ENCODE measurements around the gene CTNNA3. TPM values are rescaled to one million over a fixed set of nuclear protein-coding genes. Genes with fewer than 3 reads are reported as not detected.

CTNNA3 gene
- total and polyA plus RNA-seq, 12 donors: 2.0 to 213 (median 171) TPM

DNA sequence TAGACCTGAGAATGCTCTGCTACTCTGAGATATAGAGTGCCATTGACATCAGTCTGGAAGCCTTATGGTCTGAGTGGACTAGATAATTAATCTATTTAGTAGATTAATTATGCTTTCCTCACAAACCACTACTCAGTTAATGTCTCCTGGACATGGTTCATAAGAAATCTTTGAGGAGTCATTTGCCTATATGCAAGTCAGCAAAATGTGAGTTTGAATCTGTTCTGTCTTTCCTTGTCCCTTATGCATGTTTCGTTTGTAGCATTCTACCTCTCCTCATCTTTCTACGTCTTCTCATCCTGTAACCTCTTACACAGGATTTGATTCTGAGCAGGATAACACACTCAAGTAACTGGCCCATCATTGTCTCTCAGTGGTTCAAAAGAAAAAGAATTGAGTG, 1505.6 kb downstream of the CTNNA3 start:
- Histone ChIP-seq H3K27ac (no peak overlapping the region), H3K4me1 (no peaks in the 10 kb centered on the region), H3K4me3 (no peak overlapping the region), H3K9me3 (no peaks in the 10 kb centered on the region), H3K36me3 (no peaks in the 10 kb centered on the region), H3K27me3 (no peaks in the 10 kb centered on the region)
- WGBS, 2 donors: 88 to 94% methylated on average over 2 of the region's 2 CpGs
- ATAC-seq (no peak), DNase-seq (no peak)
- intact Hi-C loops (cut with DNase I): no loop called here
- TF ChIP-seq, protein P1, sequence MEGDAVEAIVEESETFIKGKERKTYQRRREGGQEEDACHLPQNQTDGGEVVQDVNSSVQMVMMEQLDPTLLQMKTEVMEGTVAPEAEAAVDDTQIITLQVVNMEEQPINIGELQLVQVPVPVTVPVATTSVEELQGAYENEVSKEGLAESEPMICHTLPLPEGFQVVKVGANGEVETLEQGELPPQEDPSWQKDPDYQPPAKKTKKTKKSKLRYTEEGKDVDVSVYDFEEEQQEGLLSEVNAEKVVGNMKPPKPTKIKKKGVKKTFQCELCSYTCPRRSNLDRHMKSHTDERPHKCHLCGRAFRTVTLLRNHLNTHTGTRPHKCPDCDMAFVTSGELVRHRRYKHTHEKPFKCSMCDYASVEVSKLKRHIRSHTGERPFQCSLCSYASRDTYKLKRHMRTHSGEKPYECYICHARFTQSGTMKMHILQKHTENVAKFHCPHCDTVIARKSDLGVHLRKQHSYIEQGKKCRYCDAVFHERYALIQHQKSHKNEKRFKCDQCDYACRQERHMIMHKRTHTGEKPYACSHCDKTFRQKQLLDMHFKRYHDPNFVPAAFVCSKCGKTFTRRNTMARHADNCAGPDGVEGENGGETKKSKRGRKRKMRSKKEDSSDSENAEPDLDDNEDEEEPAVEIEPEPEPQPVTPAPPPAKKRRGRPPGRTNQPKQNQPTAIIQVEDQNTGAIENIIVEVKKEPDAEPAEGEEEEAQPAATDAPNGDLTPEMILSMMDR (IDR thresholded peaks at IDR 0.05): no peak

DNA sequence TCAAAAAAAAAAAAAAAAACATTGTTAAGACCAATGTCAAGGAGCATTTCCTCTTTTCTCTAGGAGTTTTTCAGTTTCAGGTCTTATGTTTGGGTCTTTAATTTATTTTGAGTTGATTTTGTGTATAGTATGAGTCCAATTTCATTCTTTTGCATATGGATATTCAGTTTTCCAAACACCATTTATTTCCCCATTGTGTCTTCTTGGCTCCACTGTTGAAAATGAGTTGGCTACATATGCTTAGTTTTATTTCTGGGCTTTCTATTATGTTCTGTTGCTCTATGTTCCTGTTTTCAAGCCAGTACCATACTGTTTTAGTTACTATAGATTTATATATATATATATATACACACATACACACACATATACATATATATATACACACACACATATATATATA, 1506.7 kb downstream of the CTNNA3 start:
- no peaks in the 10 kb centered on the region for H3K36me3 ChIP-seq
- H3K4me3 ChIP-seq: no peak overlapping the region
- H3K4me1 ChIP-seq: no peaks in the 10 kb centered on the region
- DNase-seq (no peak), ATAC-seq (no peak)
- intact Hi-C loops (cut with DNase I): loop anchor here in 1 of 10 donors (10.0 kb wide), 1 partner anchor 1454 kb away; no protein-coding TSS in a partner anchor
- TF ChIP-seq, protein P1 (IDR thresholded peaks at IDR 0.05): no peak
- no peak overlapping the region for H3K27ac ChIP-seq
- H3K27me3 ChIP-seq: no peaks in the 10 kb centered on the region
- no peaks in the 10 kb centered on the region for H3K9me3 ChIP-seq

DNA sequence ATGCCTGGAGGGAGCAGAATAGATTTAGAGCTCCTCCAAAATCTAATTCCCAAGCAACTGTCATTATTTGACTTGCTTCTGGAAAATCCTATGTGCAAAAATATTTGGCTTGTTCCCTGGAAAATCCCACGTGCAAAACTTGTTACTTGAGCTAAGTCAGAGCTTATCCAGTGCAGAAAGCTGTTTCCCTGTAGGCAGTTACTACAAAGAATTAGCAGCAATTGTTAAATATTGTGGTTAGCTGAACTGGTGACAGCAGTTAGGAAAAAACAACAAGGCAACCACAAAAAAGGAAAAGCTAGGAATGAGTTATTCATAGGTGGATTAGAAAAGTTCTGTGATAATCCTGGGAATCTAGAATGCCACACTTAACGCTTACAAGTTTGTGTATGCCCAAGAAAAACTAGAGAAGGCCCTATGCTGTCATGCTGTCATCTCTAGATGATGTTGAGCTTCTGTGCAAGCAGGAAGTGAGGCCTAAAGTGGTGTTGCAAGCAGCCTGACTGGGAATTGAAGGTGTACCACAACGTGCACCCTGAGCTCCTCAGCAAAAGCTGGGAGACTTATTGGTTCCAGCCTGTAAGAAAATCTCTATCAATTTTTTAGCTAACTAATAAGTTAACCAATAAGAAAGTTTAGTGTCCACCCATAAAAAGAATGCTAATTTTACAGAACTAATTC, 1508.8 kb downstream of the CTNNA3 start:
- intact Hi-C loops (cut with DNase I): loop anchor here in 1 of 10 donors (10.0 kb wide), 1 partner anchor 1452 kb away; no protein-coding TSS in a partner anchor

GRCh38 chr10:66183028-66183427, 1513.0 kb downstream of the CTNNA3 start:
- no peaks in the 10 kb centered on the region for H3K9me3 ChIP-seq
- peaks cover 0 to 4% (median 0%) of the 10 kb centered on the region in 9 donors for H3K4me1 ChIP-seq
- no peak overlapping the region for H3K27ac ChIP-seq
- TF ChIP-seq, protein P1 (IDR thresholded peaks at IDR 0.05): no peak
- WGBS, 2 donors: 87% methylated on average over 2 of the region's 2 CpGs
- no peaks in the 10 kb centered on the region for H3K36me3 ChIP-seq
- intact Hi-C loops (cut with DNase I): loop anchor here in 3 of 10 donors (5.0 to 10.0 kb wide), 3 partner anchors 749 to 1448 kb away; no protein-coding TSS in a partner anchor
- H3K4me3 ChIP-seq: no peak overlapping the region
- no peaks in the 10 kb centered on the region for H3K27me3 ChIP-seq
- DNase-seq (no peak), ATAC-seq (no peak)

More for the DNA sequence above, 1508.8 kb downstream of the CTNNA3 start:
- TF ChIP-seq, protein P1 (IDR thresholded peaks at IDR 0.05): no peak
- ATAC-seq (no peak), DNase-seq (no peak)
- no peak overlapping the region for H3K27ac ChIP-seq
- H3K9me3 ChIP-seq: no peaks in the 10 kb centered on the region
- H3K4me3 ChIP-seq: no peak overlapping the region
- no peaks in the 10 kb centered on the region for H3K4me1 ChIP-seq
- WGBS, 2 donors: 49 to 52% methylated on average over 3 of the region's 3 CpGs
- H3K27me3 ChIP-seq: no peaks in the 10 kb centered on the region
- H3K36me3 ChIP-seq: no peaks in the 10 kb centered on the region
